ENCODE data around the gene SOX30. TPM values are rescaled to one million over a fixed set of nuclear protein-coding genes. Genes with fewer than 3 reads are reported as not detected.

Gene SOX30
- total RNA-seq, 2 experiments from 2014 or later, result not detected

- H3K9me3 ChIP-seq (ENCODE audit: control insufficient read depth in 1 of 2, insufficient read depth in 1 of 2, low read length in 2 of 2), result no peaks in the 10 kb centered on the region
- no peaks in the 10 kb centered on the region for H3K27me3 ChIP-seq (ENCODE audit: control insufficient read depth in 1 of 2, insufficient read depth in 2 of 2, low read length in 2 of 2)
- no peaks in the 10 kb centered on the region for H3K9me3 Mint-ChIP-seq
- H3K4me1 ChIP-seq (ENCODE audit: insufficient read depth, low read length), result peaks cover 25% of the 10 kb centered on the region
- intact Hi-C loops (cut with DNase I, micrococcal nuclease), result no loop called here
- H3K36me3 ChIP-seq (ENCODE audit: insufficient read depth, low read length), result no peaks in the 10 kb centered on the region
- no peak overlapping the region for H3K4me3 Mint-ChIP-seq
- peaks cover 24% of the 10 kb centered on the region for H3K4me1 Mint-ChIP-seq (ENCODE audit: low read depth)
- no peak overlapping the region for H3K27ac ChIP-seq (ENCODE audit: low read depth in 1 of 2, low read length in 2 of 2)
- no peak overlapping the region for H3K27ac Mint-ChIP-seq
- no peak for DNase-seq
- ChIA-PET POLR2A (interaction anchor here (1.0 kb wide), 1 partner anchor 28 kb away, joined by 3 read pairs; no protein-coding TSS in a partner anchor), CTCF (no interaction called here)
- no peak for ATAC-seq (ENCODE audit: poor library complexity)
- no peaks in the 10 kb centered on the region for H3K27me3 Mint-ChIP-seq
- H3K4me3 ChIP-seq (ENCODE audit: low read length), result no peak overlapping the region
- TF ChIP-seq, protein P1, sequence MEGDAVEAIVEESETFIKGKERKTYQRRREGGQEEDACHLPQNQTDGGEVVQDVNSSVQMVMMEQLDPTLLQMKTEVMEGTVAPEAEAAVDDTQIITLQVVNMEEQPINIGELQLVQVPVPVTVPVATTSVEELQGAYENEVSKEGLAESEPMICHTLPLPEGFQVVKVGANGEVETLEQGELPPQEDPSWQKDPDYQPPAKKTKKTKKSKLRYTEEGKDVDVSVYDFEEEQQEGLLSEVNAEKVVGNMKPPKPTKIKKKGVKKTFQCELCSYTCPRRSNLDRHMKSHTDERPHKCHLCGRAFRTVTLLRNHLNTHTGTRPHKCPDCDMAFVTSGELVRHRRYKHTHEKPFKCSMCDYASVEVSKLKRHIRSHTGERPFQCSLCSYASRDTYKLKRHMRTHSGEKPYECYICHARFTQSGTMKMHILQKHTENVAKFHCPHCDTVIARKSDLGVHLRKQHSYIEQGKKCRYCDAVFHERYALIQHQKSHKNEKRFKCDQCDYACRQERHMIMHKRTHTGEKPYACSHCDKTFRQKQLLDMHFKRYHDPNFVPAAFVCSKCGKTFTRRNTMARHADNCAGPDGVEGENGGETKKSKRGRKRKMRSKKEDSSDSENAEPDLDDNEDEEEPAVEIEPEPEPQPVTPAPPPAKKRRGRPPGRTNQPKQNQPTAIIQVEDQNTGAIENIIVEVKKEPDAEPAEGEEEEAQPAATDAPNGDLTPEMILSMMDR (IDR thresholded peaks at IDR 0.05), result no peak
- no peaks in the 10 kb centered on the region for H3K36me3 Mint-ChIP-seq (ENCODE audit: low read depth)
These were observed 35.5 kb downstream of the SOX30 start for GRCh38 chr5:157616785-157617184.

GRCh38 chr5:157613385-157614245 is 38.6 kb downstream of the SOX30 start:
- Histone ChIP-seq H3K27ac (ENCODE audit: low read depth in 1 of 2, low read length in 2 of 2) (peak overlapping the region in 1 of 2 donors; percentile 45), H3K4me3 (ENCODE audit: low read length) (no peak overlapping the region), H3K4me1 (ENCODE audit: insufficient read depth, low read length) (peaks cover 41% of the 10 kb centered on the region), H3K36me3 (ENCODE audit: insufficient read depth, low read length) (no peaks in the 10 kb centered on the region), H3K27me3 (ENCODE audit: control insufficient read depth in 1 of 2, insufficient read depth in 2 of 2, low read length in 2 of 2) (no peaks in the 10 kb centered on the region), H3K9me3 (ENCODE audit: control insufficient read depth in 1 of 2, insufficient read depth in 1 of 2, low read length in 2 of 2) (no peaks in the 10 kb centered on the region)
- ChIA-PET POLR2A (no interaction called here), CTCF (interaction anchor here (0.8 to 1.2 kb wide), 3 partner anchors 38 to 98 kb away, joined by 3 read pairs; no protein-coding TSS in a partner anchor)
- ATAC-seq (ENCODE audit: poor library complexity) (peak; percentile 84), DNase-seq (peak in 6 of 14 experiments; percentile 4 to 64 (median 46))
- TF ChIP-seq, protein P1 (IDR thresholded peaks at IDR 0.05), result no peak
- peaks cover 41% of the 10 kb centered on the region for H3K4me1 Mint-ChIP-seq (ENCODE audit: low read depth)
- intact Hi-C loops (cut with DNase I, micrococcal nuclease), result no loop called here
- no peaks in the 10 kb centered on the region for H3K36me3 Mint-ChIP-seq (ENCODE audit: low read depth)
- peak overlapping the region; percentile 48 for H3K27ac Mint-ChIP-seq
- H3K4me3 Mint-ChIP-seq, result peak overlapping the region; percentile 1
- H3K9me3 Mint-ChIP-seq, result no peaks in the 10 kb centered on the region
- H3K27me3 Mint-ChIP-seq, result no peaks in the 10 kb centered on the region

DNA sequence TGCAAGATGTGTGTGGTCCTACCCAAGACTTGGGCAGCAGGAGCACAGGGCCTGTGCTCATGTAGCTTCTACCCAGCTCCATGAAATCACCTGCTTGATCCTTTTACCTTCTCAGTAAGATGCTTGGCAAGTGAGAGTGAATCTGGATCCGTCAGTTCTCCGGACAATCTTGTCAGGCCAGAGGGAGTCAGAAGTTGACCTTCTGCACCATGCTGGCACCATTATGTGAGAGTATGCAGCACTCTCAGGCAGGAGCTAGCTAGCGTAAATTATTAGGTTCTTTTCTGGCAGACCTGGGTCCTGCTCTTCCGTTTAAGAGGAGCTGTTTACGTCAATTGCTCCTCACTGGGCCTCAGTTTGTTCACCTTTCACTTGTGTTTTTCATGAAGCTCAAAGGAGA is 39.7 kb downstream of the SOX30 start:
- H3K4me1 Mint-ChIP-seq (ENCODE audit: low read depth), result peaks cover 50% of the 10 kb centered on the region
- DNase-seq, result no peak

More for the DNA sequence above, 39.7 kb downstream of the SOX30 start:
- Histone ChIP-seq H3K4me3 (ENCODE audit: low read length) (no peak overlapping the region), H3K27me3 (ENCODE audit: control insufficient read depth in 1 of 2, insufficient read depth in 2 of 2, low read length in 2 of 2) (no peaks in the 10 kb centered on the region), H3K27ac (ENCODE audit: low read depth in 1 of 2, low read length in 2 of 2) (no peak overlapping the region), H3K4me1 (ENCODE audit: insufficient read depth, low read length) (peaks cover 51% of the 10 kb centered on the region), H3K9me3 (ENCODE audit: control insufficient read depth in 1 of 2, insufficient read depth in 1 of 2, low read length in 2 of 2) (no peaks in the 10 kb centered on the region), H3K36me3 (ENCODE audit: insufficient read depth, low read length) (no peaks in the 10 kb centered on the region)
- ChIA-PET POLR2A (no interaction called here), CTCF (interaction anchor here (0.8 kb wide), 1 partner anchor 39 kb away, joined by 3 read pairs; no protein-coding TSS in a partner anchor)
- TF ChIP-seq, protein P1 (IDR thresholded peaks at IDR 0.05), result no peak
- H3K27me3 Mint-ChIP-seq, result no peaks in the 10 kb centered on the region
- H3K36me3 Mint-ChIP-seq (ENCODE audit: low read depth), result no peaks in the 10 kb centered on the region
- intact Hi-C loops (cut with DNase I, micrococcal nuclease), result no loop called here
- H3K4me3 Mint-ChIP-seq, result no peak overlapping the region
- H3K9me3 Mint-ChIP-seq, result no peaks in the 10 kb centered on the region
- H3K27ac Mint-ChIP-seq, result no peak overlapping the region
- ATAC-seq (ENCODE audit: poor library complexity), result no peak

All from CD4-positive, alpha-beta T cell (primary cell).